Spinal cord (tissue), 10 donors: Measurements from ENCODE around the gene ZNF337. TPM values are rescaled to one million over a fixed set of nuclear protein-coding genes. Genes with fewer than 3 reads are reported as not detected.
"Not testable (repeated sequence)": the region's sequence is repeated elsewhere in the genome, so short reads cannot be mapped to it uniquely, and the experiment has no call there.

Source experiments
- DNase-seq, 6 donors: peaks; one replicate each; pipeline versions ENCODE4 v3.0.0 to v3.0.0-alpha.2; 2013 to 2015; ENCODE audit warnings: low spot score in 6 of 6, low read depth in 4 of 6
- H3K27ac ChIP-seq: one replicate; pipeline ENCODE4 v1.5.1; 2013; ENCODE audit warnings: low read depth, low read length, control low read depth
- H3K27me3 ChIP-seq: one replicate; pipeline ENCODE4 v1.6.1; 2013; ENCODE audit warnings: low read length; ENCODE audit not compliant: control insufficient read depth, insufficient read depth
- H3K36me3 ChIP-seq: one replicate; pipeline ENCODE4 v1.6.1; 2013; ENCODE audit warnings: low read length; ENCODE audit not compliant: control insufficient read depth, insufficient read depth
- H3K4me1 ChIP-seq: one replicate; pipeline ENCODE4 v1.6.1; 2013; ENCODE audit warnings: low read length; ENCODE audit not compliant: control insufficient read depth, insufficient read depth
- H3K4me3 ChIP-seq: one replicate; pipeline ENCODE4 v1.5.1; 2013; ENCODE audit warnings: low read depth, low read length, control low read depth
- H3K9me3 ChIP-seq: one replicate; pipeline ENCODE4 v1.6.1; 2013; ENCODE audit warnings: low read length; ENCODE audit not compliant: control insufficient read depth, insufficient read depth
- WGBS: methylation state at CpG from one replicate; pipeline ENCODE4 v1.1.5; 2013; ENCODE audit warnings: missing lambda C conversion rate; ENCODE audit not compliant: insufficient coverage; 5-methylcytosine and 5-hydroxymethylcytosine counted together
- polyA plus RNA-seq, 2 donors: library from polyadenylated mRNA; unstranded; fragments of 120-200 nt; gene quantifications; one replicate each; pipeline ENCODE4 v1.2.1, GENCODE V29; 2013; ENCODE audit not compliant: insufficient read length in 2 of 2
- total RNA-seq, 2 donors: library from RNA; depleted of rRNA in 1 of 2; stranded (reverse); fragments of 120-200 nt in 1 of 2; fragments of >200 nt in 1 of 2; gene quantifications; one replicate each; pipeline versions ENCODE4 v1.2.3 to v1.2.4, GENCODE V29; 2013 to 2014
- donor health status: healthy.

The ZNF337 gene
- total and polyA plus RNA-seq, 4 donors: 19.2 to 34.6 (median 30.0) TPM

DNA sequence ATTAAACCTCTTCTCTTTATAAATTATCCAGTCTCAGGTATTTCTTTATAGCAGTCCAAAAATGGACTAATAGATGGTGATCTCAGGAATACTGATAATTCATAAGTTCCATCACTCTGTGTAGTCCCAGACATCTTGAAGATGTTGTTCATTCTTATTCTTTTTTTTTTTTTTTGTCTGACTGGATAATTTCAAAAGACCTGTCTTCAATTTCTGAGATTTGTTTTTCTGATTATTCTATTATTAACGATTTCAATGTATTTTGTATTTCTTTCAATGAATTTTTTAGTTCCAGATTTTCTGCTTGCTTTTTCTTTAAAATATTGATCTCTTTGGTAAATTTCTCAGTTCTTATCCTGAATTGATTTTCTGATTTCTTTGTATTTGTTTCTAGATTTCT, 29.7 kb upstream of the ZNF337 start:
- no peak for DNase-seq
- Histone ChIP-seq H3K4me3 (no peak overlapping the region), H3K36me3 (no peaks in the 10 kb centered on the region), H3K9me3 (peaks cover 12% of the 10 kb centered on the region), H3K27ac (no peak overlapping the region), H3K4me1 (no peaks in the 10 kb centered on the region), H3K27me3 (no peaks in the 10 kb centered on the region)
- no CpG with 5 or more reads among the region's 1 CpG for WGBS

DNA sequence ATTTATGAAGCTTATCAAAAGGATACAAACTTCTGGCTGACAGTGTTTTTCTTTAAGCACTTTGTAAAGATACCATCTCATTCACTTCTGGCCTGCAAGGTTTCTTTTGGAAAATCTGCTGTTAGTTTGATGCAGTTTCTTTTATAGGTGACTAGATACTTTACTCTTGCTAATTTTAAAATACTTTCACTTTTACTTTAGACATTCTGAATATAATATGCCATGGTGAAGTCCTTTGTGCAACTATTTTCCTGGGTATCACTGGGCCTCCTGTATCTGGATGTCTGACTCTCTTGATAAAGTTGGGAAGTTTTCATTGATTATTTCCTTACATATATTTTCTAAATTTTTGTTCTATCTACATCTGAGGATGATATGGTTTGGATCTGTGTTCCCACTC, 29.0 kb upstream of the ZNF337 start:
- no peak for DNase-seq
- Histone ChIP-seq H3K4me1 (no peaks in the 10 kb centered on the region), H3K4me3 (no peak overlapping the region), H3K36me3 (no peaks in the 10 kb centered on the region), H3K27ac (no peak overlapping the region), H3K9me3 (peaks cover 14% of the 10 kb centered on the region), H3K27me3 (no peaks in the 10 kb centered on the region)

DNA sequence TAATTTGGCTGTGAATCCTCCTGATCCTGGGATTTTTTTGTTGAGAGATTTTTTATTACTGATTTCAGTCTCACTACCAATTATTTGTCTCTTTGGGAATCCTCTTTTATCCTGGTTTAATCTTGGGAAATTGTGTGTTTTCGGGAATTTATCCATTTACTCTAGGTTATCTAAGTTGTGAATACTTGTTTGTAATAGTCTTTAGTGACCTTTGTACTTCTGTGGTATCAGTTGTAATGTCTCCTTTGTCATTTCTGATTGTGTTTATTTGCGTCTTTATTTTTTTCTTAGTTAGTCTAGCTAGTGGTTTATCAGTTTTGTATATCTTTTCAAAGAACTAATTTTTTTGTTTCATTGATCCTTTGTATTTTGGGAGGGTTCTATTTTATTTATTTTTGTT, 27.3 kb upstream of the ZNF337 start:
- Histone ChIP-seq H3K4me3 (no peak overlapping the region), H3K4me1 (no peaks in the 10 kb centered on the region), H3K27ac (no peak overlapping the region), H3K27me3 (no peaks in the 10 kb centered on the region), H3K9me3 (peaks cover 14% of the 10 kb centered on the region), H3K36me3 (peaks cover 3% of the 10 kb centered on the region)
- WGBS: no CpG with 5 or more reads among the region's 2 CpGs
- DNase-seq: no peak

DNA sequence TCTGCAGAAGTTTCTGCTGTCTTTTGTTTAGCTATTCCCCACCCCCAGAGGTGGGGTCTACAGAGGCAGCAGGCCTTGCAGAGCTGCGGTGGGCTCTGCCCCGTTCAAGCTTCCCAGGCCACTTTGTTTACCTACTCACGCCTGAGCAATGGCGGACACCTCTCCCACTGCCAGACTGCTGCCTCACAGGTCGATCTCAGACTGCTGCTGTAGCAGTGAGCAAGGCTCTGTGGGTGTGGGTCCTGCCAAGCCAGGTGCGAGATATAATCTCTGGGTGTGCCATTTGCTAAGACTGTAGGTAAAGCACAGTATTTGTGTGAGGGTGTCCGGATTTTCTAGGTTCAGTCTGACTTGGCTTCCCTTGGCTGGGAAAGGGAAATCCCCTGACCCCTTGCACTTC, 23.6 kb upstream of the ZNF337 start:
- peaks cover 3% of the 10 kb centered on the region for H3K36me3 ChIP-seq
- H3K4me3 ChIP-seq: no peak overlapping the region
- H3K4me1 ChIP-seq: no peaks in the 10 kb centered on the region
- WGBS: 92% methylated on average over 7 of the region's 7 CpGs
- no peak overlapping the region for H3K27ac ChIP-seq
- no peaks in the 10 kb centered on the region for H3K27me3 ChIP-seq
- peaks cover 3% of the 10 kb centered on the region for H3K9me3 ChIP-seq
- no peak for DNase-seq

DNA sequence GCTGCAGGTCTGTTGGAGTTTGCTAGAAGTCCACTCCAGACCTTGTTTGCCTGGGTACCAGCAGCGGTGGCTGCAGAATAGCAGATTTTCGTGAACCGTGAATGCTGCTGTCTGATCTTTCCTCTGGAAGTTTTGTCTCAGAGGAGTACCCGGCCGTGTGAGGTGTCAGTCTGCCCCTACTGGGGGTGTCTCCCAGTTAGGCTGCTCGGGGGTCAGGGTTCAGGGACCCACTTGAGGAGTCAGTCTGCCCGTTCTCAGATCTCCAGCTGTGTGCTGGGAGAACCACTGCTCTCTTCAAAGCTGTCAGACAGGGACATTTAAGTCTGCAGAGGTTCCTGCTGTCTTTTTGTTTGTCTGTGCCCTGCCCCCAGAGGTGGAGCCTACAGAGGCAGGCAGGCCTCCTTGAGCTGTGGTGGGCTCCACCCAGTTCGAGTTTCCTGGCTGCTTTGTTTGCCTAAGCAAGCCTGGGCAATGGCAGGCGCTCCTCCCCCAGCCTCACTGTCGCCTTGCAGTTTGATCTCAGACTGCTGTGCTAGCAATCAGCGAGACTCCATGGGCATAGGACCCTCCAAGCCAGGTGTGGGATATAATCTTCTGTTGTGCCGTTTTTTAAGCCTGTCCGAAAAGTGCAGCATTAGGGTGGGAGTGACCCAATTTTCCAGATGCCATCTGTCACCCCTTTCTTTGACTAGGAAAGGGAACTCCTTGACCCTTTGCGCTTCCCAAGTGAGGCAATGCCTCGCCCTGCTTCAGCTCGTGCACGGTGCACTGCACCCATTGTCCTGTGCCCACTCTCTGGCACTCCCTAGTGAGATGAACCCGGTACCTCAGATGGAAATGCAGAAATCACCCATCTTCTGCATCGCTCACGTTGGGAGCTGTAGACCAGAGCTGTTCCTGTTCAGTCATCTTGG, 22.5 kb upstream of the ZNF337 start:
- 88% methylated on average over 12 of the region's 20 CpGs for WGBS

DNA sequence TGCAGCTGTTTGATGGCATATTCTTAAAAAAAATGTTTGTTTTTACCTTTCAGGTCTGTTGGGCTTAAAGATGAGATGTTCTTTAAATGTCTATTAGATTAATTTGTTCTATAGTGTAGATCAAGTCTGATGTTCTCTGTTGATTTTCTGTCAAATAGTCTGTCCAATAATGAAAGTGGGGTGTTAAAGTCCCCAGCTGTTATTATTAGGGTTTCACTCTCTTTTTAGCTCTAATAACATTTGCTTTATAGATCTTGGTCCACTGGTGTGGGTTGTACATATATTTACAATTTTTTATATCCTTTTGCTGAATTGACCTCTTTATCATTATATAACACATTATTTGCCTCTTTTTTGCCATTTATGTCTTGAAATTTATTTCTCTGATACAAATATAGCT, 11.0 kb upstream of the ZNF337 start:
- H3K4me1 ChIP-seq: no peaks in the 10 kb centered on the region
- no peak for DNase-seq
- H3K9me3 ChIP-seq: no peaks in the 10 kb centered on the region
- no peak overlapping the region for H3K4me3 ChIP-seq
- no peaks in the 10 kb centered on the region for H3K27me3 ChIP-seq
- H3K36me3 ChIP-seq: no peaks in the 10 kb centered on the region
- no peak overlapping the region for H3K27ac ChIP-seq

More for the DNA sequence above, 22.5 kb upstream of the ZNF337 start:
- H3K9me3 ChIP-seq, H3K4me3 ChIP-seq, H3K27ac ChIP-seq, H3K36me3 ChIP-seq, DNase-seq, H3K4me1 ChIP-seq, H3K27me3 ChIP-seq: not testable (repeated sequence)

DNA sequence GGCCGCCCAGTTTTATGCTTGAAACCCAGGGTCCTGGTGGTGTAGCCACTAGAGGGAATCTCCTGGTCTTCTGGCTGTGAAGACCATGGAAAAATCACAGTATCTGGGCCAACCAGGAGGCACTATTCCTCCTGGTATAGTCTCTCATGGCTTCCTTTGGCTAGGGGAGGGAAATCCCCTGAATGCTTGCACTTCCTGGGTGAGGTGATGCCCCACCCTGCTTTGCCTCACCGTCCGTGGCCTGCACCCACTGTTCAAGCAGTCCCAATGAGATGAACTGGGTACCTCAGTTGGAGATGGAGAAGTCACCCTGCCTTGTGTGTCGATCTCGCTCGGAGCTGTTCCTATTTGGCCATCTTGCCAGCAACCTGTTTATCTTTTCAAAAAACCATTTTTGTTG, 10.1 kb upstream of the ZNF337 start:
- H3K27ac ChIP-seq: no peak overlapping the region
- H3K4me1 ChIP-seq: no peaks in the 10 kb centered on the region
- H3K36me3 ChIP-seq: no peaks in the 10 kb centered on the region
- H3K27me3 ChIP-seq: no peaks in the 10 kb centered on the region
- WGBS: 90% methylated on average over 4 of the region's 6 CpGs
- H3K9me3 ChIP-seq: no peaks in the 10 kb centered on the region
- DNase-seq: no peak
- no peak overlapping the region for H3K4me3 ChIP-seq

DNA sequence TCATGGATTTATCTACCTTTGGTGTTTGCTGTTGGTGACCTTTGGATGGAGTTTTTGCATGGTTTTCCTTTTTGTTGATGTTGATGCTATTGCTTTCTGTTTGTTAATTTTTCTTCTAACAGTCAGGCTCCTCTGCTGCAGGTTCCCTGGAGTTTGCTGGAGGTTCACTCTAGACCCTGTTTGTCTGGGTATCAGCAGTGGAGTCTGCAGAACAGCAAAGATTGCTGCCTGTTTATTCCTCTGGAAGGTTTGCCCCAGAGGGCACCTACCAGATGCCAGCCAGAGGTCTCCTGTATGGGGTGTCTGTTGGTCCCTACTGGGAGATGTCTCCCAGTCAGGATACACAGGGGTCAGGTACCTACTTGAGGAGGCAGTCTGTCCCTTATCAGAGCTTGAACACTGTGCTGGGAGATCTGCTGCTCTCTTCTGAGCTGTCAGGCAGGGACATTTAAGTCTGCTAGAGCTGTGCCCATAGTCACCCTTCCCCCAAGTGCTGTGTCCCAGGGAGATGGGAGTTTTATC, 9.2 kb upstream of the ZNF337 start:
- DNase-seq: no peak
- no peak overlapping the region for H3K27ac ChIP-seq
- no peaks in the 10 kb centered on the region for H3K9me3 ChIP-seq
- no peaks in the 10 kb centered on the region for H3K36me3 ChIP-seq
- H3K4me3 ChIP-seq: no peak overlapping the region
- no peaks in the 10 kb centered on the region for H3K4me1 ChIP-seq
- H3K27me3 ChIP-seq: no peaks in the 10 kb centered on the region

DNA sequence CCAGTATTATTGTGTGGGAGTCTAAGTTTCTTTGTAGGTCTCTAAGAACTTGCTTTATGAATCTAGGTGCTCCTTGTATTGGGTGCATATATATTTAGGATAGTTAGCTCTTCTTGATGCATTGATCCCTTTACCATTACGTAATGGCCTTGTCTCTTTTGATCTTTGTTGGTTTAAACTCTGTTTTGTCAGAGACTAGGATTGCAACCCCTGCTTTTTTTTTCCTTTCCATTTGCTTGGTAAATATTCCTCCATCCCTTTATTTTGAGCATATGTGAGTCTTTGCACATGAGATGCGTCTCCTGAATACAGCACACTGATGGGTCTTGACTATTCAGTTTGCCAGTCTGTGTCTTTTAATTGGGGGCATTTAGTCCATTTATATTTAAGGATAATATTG, 7.7 kb upstream of the ZNF337 start:
- H3K27me3 ChIP-seq, H3K9me3 ChIP-seq, H3K4me3 ChIP-seq, H3K36me3 ChIP-seq, H3K27ac ChIP-seq, H3K4me1 ChIP-seq, DNase-seq: not testable (repeated sequence)
- no CpG with 5 or more reads among the region's 2 CpGs for WGBS

DNA sequence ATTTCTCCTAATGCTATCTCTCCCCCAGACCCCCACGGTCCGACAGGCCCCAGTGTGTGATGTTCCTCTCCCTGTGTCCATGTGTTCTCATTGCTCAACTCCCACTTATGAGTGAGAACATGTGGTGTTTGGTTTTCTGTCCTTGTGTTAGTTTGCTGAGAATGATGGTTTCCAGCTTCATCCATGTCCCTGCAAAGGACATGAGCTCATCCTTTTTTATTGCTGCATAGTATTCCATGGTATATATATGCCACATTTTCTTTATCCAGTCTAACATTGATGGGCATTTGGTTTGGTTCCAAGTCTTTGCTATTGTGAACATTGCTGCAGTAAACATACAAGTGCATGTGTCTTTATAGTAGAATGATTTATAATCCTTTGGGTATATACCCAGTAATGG, 4.2 kb upstream of the ZNF337 start:
- H3K9me3 ChIP-seq, H3K27me3 ChIP-seq, H3K27ac ChIP-seq, H3K36me3 ChIP-seq, H3K4me1 ChIP-seq, H3K4me3 ChIP-seq, DNase-seq: not testable (repeated sequence)
- no CpG with 5 or more reads among the region's 2 CpGs for WGBS
